ENCODE results near the gene ARHGEF39. TPM values are rescaled to one million over a fixed set of nuclear protein-coding genes. Genes with fewer than 3 reads are reported as not detected.

Gene ARHGEF39
- total RNA-seq, 1 donor from 2014 or later, result 2.4 TPM

DNA sequence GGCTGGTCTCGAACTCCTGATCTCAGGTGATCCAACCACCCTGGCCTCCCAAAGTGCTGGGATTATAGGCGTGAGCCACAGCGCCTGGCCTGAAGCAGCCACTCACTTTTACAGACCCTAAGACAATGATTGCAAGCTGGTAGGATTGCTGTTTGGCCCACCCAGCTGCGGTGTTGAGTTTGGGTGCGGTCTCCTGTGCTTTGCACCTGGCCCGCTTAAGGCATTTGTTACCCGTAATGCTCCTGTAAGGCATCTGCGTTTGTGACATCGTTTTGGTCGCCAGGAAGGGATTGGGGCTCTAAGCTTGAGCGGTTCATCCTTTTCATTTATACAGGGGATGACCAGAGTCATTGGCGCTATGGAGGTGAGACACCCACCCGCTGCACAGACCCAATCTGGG, 10.2 kb upstream of the ARHGEF39 start:
- peak; percentile 4 for ATAC-seq

DNA sequence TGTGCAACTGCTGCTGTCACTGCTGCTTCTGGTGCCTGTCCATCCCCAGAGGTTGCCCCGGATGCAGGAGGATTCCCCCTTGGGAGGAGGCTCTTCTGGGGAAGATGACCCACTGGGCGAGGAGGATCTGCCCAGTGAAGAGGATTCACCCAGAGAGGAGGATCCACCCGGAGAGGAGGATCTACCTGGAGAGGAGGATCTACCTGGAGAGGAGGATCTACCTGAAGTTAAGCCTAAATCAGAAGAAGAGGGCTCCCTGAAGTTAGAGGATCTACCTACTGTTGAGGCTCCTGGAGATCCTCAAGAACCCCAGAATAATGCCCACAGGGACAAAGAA, 9.0 kb upstream of the ARHGEF39 start:
- ATAC-seq, result no peak

DNA sequence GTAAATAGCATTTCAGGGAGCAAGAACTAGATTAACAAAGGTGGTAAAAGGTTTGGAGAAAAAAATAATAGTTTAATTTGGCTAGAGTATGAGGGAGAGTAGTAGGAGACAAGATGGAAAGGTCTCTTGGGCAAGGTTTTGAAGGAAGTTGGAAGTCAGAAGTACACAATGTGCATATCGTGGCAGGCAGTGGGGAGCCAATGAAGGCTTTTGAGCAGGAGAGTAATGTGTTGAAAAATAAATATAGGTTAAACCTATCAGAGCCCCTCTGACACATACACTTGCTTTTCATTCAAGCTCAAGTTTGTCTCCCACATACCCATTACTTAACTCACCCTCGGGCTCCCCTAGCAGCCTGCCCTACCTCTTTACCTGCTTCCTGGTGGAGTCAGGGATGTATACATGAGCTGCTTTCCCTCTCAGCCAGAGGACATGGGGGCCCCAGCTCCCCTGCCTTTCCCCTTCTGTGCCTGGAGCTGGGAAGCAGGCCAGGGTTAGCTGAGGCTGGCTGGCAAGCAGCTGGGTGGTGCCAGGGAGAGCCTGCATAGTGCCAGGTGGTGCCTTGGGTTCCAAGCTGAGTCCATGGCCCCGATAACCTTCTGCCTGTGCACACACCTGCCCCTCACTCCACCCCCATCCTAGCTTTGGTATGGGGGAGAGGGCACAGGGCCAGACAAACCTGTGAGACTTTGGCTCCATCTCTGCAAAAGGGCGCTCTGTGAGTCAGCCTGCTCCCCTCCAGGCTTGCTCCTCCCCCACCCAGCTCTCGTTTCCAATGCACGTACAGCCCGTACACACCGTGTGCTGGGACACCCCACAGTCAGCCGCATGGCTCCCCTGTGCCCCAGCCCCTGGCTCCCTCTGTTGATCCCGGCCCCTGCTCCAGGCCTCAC, 8.4 kb upstream of the ARHGEF39 start, which contains the start of gene CA9:
TSS of gene CA9 (plus strand) at position 797 of the 893 bp plus-strand sequence. CDS start at position 829, 32 bp downstream.
- peak; percentile 59 for ATAC-seq

DNA sequence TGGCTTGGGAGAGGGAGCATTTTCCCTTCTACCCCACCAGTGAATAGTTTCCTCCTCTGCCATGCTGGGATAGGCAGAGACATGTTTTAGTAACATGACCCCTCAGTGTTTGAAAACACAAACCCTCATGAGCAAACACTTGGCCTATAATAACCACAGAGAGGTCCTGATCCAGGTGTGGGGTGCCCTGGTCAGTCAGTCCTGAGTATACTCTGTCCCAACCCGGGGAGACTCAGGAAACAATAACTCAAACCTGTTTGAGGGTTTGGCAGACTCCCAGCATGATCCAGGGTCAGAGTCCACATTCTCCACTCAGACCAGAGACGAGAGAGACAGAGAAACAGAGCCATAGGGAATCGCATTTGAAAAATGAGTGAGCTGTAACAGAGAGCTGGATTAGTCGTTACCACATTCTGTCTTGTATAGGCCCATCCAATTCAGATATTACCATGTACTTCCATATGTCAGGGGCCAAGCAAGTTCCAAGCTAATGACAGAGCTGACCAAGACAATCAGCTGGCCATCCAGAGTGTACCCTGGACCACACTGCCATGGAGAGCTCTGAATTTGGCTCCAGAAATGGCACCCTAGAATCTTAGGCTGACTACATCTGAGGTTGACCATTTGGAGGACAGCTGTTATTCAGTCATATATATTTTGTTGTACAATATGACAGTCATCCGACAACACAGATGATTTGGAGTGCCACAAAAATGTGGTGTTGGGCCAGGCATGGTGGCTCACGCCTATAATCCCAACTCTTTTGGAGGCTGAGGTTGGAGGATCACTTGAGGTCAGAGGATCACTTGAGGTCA, 4.5 kb upstream of the ARHGEF39 start:
- no peak for ATAC-seq

DNA sequence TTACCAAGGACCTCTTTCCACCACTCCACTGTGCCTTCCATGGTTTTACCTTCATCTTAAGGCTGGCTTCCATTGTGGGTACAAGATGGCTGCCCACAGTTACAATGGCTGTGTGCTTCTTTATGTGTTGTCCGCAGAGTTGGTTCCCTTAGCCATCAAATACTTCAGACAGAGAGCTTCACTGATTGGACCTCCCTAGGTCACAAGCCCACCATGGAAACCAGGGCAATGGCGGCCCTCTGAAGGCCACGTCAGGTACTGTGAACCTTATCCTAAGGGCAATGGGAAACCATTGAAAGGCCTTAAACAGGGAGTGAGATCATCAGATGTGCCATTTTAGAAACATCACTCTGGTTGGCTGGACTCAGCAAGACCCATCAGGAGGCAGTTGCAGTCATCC, 2.9 kb upstream of the ARHGEF39 start:
- ATAC-seq, result no peak

DNA sequence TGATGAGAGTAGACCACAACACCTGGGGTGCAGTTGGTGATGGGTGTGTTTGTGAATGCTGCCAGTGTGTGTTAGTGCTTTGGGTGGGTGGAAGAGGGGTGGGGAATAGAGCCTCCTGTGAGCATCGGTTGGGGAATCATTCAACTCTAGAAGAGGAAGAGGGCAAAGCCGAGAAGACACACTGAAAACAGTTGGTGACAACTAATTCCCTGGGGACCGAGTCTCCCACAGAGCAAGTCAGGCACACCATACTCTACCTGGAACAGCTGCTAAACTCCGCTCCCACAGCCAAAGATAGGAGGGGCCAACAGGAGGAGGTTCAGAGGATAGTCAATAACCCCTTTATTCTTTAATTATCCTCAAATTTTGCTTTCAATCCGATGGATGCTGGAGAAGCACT, 1.6 kb upstream of the ARHGEF39 start:
- ATAC-seq, result no peak

DNA sequence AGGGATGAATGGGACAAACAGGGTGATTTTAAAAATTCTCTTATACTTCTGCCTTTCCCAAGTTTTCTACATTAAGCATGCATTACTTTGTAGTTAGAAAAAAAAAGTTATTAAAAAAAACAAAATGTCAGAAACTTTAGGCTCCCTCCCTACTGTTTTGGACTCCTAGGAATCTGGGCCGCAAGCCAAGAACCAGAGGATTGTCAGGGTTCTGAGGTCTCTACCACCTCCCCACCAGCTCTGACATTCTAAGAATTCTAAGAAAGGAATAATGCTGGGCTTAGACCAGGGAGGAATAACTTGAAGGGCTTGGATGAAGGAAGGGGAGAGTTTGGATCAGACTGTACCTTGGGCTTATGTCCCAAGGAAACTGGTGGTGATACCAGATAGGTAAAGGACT, 1.1 kb upstream of the ARHGEF39 start:
- ATAC-seq, result no peak

DNA sequence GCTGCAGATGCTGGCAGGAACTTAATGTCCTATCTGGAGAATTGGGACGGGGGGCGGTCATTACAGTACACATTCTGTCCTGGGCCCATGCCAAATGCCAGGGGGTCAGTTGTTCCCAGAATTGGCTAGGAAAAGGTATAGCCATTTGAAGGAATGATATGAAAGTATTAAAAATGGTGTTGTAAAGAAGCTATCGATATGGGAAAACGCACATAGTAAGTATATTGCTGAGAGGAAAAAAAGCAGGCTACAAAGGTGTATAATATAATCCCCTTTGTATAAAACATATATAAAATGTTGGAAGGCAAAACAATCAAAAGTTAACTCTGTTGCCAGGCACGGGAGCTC, 450 bp upstream of the ARHGEF39 start:
- ATAC-seq, result no peak

DNA sequence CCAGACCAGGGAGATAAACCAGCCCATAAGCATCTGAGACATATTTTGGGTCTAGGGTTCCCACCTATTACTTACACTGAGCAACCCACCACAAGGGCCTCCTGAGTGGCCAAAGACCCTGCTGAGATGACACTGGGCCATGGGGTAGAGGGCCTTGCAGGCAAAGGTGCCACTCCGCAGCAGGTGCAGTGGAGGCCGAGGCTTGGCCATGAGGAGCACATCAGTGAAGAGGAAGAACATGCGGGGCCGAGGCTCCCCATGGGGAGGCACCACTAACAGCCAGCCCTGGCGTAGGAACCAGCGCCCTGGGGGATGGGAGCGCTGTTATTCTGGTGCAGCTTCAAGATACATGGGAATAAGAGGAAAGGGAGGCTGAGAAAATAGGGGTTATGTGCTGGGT, 2.6 kb downstream of the ARHGEF39 start:
- no peak for ATAC-seq

DNA sequence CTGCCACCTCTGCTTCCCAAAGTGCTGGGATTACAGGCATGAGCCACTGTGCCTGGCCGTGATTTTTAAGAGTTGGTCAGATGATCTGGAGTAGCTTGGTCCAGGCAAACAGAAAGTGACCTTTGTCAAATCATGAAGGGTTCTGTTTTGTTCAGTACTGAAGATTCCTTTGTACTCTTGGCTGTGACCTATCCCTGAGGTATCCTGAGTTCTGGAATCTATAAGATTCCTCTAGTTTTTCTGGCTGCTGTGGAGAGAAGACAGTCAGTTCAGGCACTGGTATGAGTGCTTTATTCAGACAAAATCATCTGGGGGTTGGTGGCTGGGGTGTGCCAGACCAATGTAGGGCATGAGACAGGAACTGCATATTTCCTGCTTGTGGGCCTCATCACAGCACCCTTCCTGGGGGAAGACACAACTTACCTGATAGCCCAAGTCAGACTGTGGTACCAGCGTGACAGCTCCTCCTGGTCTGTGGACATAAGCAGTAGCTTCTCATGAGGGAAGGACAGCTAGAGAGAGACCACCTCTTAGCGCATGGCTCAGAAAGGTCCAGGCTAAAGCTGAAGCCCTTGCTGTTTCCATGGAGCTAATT, 3.1 kb downstream of the ARHGEF39 start:
- ATAC-seq, result no peak

DNA sequence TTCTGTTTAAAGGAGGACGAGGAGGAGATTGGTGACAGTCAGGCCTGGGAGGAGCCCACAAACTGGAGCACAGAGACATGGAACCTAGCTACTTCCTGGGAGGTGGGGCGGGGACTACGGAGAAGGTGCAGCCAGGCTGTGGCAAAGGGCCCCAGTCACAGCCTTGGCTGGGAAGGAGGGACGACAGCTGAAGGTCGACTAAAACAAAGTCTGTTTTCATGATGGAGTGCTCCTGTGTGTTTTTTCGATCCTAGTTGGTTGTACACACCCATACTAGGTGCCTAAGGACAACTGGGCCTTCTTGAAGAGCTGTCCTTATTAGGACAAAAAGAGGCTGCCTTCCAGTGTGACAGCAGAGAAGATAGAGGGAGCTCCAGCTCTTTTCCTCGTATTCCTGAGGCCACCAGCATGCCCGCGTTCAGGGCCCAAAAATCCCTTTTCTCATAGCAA, 4.0 kb downstream of the ARHGEF39 start:
- ATAC-seq, result no peak

DNA sequence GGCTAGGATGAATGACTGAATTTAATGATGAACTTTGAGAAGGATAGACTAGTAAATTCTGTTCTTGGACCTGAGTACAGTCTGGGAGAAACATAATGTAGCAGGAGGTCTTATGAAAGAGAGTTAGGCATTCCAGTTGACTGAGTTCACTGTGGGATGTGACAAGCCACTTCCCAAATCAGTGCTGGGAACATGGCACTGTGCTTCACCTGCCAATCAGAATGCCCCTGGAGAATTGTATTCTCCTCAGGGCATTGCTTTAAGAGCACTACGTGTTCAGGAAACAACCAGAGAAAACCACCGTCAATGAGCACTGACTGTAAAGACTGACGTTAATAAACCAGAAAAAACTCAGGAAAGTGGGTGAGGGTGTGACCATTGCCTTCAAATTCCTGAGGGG, 5.7 kb downstream of the ARHGEF39 start:
- no peak for ATAC-seq

DNA sequence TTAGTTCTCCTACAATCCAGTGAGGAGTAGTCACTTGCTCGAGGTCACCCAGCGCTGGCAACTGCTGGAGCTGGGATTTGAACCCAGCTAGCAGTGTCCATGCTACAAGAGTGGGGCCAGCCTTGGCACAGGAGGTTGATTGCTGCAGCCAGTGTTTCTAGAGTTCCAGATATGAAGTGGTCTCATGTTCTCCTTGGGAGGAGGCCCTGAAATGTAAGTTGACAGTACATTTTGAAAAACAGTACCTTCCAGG, 6.1 kb downstream of the ARHGEF39 start:
- ATAC-seq, result no peak

DNA sequence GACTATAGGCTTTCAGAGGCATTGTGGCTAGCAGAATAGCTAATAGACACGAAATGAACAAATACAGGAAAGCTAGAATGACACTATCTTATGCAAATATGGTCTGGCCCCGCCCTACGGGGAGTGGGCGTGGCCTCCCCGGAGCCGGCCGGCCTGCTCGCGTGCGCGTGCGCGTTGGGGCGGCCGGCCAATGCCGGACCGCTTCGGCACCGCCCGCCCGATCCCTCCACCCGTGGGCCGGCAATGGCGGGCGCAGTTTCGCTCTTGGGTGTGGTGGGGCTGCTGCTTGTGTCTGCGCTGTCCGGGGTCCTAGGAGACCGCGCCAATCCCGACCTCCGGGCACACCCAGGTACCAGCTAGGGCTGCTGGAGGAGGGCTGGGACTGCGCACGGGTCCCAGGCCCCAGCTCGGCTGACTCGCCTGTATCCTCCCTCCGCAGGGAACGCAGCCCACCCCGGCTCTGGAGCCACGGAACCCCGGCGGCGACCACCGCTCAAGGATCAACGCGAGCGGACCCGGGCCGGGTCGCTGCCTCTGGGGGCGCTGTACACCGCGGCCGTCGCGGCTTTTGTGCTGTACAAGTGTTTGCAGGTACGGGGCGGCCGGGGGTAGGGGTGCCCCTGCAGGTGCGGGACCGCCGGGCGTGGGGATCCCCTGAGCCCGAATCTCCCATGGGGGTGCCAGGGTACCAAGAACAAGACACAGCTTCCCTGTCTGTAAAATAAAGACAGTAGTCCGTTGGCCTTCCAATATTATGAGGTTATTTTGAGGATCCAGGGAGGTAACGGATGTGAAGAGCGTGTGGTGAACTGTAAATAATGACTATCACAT, 6.6 kb downstream of the ARHGEF39 start, which contains the start of gene CCDC107:
TSS of gene CCDC107 (plus strand) at position 156 of the 831 bp plus-strand sequence. CDS start at position 244, 88 bp downstream.
- peak; percentile 91 for ATAC-seq

DNA sequence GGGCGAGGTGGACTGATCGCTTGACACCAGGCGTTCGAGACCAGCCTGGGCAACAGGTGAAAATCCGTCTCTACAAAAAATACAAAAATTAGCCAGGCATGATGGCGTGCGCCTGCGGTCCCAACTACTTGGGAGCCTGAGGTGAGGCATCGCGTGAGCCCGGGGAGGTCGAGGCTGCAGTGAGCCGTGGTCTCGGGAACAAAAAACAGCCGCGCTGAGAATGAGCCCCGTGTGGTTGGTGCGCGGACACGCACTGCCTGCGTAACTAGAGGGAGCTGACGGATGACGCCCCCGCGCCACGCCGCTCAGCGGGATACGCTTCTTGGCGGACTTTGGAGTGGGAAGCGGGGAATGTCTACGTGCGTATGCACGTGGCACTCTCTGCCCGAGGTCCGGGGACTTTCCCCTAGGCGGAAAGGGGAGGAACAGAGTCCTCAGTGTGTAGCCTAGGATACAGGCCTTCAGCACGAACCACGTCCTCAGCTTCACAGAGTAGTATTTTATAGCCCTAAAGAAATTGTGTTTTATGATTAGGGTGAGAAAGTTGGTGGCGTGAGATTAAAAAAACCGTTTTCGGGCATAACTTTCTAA, 7.4 kb downstream of the ARHGEF39 start, which contains the start of gene RMRP:
TSS of gene RMRP (minus strand) at position 474 of the 591 bp plus-strand sequence.
- peak; percentile 98 for ATAC-seq

DNA sequence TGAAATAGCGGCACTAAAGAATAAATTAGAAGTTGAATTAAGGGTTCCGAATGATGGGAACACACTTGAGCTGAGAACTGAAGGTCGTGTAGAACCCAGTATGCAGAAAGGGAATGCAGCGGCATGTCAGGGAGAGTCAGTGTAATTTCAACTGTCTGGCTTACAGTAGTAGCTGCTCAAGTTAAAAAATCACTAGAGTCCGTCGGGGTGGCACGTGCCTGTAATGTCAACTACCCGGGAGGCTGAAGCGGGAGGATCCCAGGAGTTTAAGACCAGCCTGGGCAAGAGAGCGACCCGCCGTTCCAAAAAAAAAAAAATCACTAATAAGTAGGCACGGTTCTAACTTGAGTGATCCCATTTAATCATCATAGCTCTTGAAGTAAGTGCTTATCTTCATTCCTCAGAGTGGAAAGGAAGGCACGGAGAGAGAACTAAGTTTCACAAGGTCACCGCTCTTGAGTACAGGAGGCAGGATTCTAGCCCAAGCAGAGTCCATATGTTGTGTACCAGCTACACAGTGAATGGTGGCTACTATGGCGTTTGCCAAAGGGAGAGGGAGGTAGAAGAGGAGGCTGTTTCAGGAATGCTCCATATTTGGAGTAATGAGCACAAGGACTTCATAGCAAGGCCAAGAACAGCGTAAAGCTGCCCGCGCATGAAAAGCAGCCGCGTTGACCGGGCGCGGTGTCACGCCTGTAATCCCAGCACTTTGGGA, 8.0 kb downstream of the ARHGEF39 start:
- peak; percentile 1 for ATAC-seq

DNA sequence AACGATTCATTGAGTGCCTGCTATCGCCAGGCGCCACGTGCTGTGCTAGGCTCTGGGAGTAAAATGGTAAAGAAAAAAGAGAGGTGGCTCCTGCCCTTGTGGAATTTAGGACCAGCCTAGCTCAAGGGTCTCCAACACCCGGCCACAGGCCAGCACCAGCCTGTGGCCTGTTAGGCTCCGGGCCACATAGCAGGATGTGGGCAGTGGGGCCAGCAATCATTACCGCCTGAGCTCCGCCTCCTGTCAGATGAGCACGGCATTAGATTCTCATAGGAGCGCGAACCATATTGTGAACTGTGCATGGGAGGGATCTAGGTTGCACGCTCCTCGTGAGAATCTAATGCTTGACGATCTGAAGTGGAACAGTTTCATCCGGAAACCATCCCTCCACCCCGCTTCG, 8.6 kb downstream of the ARHGEF39 start:
- no peak for ATAC-seq

DNA sequence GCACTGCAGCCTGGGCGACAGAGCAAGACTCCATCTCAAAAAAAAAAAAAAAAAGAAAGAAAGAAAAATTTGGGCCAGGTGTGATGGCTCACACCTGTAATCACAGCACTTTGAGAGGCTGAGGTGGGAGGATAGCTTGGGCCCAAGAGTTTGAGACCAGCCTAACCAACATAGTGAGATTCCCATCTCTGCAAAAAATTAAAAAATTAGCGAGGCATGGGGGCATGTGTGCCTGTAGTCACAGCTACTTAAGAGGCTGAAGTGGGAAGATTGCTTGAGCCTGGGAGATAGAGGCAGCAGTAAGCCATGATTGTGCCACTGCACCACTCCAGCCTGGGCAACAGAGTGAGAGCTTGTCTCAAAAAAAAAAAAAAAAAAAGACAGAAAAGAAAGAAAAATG, 11.4 kb downstream of the ARHGEF39 start:
- no peak for ATAC-seq

DNA sequence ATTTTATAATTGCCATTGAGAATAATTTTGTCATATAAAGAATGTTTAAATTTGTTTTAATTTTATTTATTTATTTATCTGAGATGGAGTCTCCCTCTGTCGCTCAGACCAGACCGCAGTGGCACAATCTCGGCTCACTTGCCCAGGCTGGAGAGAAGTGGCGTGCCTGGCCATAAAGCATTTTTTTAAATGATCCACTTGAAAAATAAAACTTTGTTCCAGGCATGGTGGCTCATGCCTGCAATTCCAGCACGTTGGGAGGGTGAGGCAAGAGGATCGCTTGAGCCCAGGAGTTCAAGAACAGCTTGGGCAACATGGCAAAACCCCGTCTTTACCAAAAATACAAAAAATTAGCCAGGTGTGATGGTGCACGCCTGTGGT, 12.2 kb downstream of the ARHGEF39 start:
- no peak for ATAC-seq

DNA sequence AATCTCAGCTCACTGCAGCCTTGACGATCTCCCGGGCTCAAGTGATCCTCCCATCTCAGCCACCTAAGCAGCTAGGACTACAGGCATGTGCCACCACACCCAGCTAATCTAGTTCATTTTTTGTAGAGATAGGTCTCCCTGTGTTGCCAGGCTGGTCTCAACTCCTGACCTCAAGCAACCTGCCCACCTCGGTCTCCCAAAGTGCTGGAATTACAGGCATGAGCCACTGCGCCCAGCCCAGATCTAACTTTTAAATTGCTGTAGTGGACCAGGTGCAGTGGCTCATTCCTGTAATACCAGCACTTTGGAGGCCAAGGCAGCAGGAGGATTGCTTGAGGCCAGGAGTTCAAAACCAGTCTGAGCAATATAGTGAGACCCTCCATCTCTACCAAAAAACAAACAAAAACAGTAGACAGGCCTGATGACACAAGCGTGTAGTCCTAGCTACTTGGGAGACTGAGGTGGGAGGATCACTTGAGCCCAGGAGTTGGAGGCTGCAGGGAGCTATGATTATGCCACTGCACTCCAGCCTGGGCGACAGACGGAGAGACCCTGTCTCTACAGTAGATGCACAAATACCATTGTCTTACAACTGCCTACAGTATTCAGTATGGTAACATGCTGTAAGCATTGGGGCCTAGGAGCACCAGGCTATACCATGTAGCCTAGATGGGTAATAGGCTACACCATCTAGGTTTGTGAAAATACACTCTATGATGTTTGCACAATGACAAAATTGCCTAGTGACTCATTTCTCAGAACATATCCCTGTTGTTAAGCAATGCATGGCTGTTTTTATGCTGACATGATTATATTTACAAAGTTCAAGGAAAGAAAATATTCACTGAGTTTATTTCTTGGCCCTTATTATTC, 12.8 kb downstream of the ARHGEF39 start:
- peak; percentile 53 for ATAC-seq
